Upper lobe of left lung (tissue), 6 donors: ENCODE measurements around the gene RTEL1. TPM values are rescaled to one million over a fixed set of nuclear protein-coding genes. Genes with fewer than 3 reads are reported as not detected.

Experiments
- ATAC-seq, 2 donors: fragments of 200-7000 bp; cut with Tn5 transposase; one replicate each; pipeline ENCODE4 v1.9.1; 2022; ENCODE audit warnings: mild to moderate bottlenecking in 2 of 2, moderate library complexity in 2 of 2; ENCODE audit not compliant: low FRiP score in 2 of 2
- DNase-seq, 2 donors: peaks; one replicate each; pipeline ENCODE4 v3.0.0-alpha.2; 2019 to 2020
- H3K27ac ChIP-seq, 4 donors: fragments of 200-600 bp; sonication (generic); one replicate each; pipeline ENCODE4 v1.5.1; 2016 to 2019
- H3K27me3 ChIP-seq, 4 donors: fragments of 200-600 bp; sonication (generic); one replicate each; pipeline ENCODE4 v1.5.1; 2017 to 2019
- H3K36me3 ChIP-seq, 4 donors: fragments of 200-600 bp; sonication (generic); one replicate each; pipeline ENCODE4 v1.5.1; 2016 to 2019
- H3K4me1 ChIP-seq, 4 donors: fragments of 200-600 bp; sonication (generic); one replicate each; pipeline ENCODE4 v1.5.1; 2018 to 2019
- H3K4me3 ChIP-seq, 4 donors: fragments of 200-600 bp; sonication (generic); one replicate each; pipeline ENCODE4 v1.5.1; 2017 to 2019; ENCODE audit warnings: mild to moderate bottlenecking in 2 of 4, moderate library complexity in 1 of 4
- H3K9me3 ChIP-seq, 4 donors: fragments of 200-600 bp; sonication (generic); one replicate each; pipeline ENCODE4 v1.5.1; 2018 to 2019
- EP300 ChIP-seq, 4 donors: sonication (generic); formaldehyde crosslinking; IDR thresholded peaks; one replicate each; pipeline ENCODE4 v1.5.1; 2017; ENCODE audit warnings: antibody characterized with exemption in 4 of 4, control low read depth in 2 of 4
- POLR2A ChIP-seq, 4 donors: fragments of 450-650 bp; IDR thresholded peaks; one replicate each; pipeline ENCODE4 v1.5.1; 2016 to 2017; ENCODE audit warnings: antibody characterized with exemption in 4 of 4, mild to moderate bottlenecking in 2 of 4
- POLR2AphosphoS5 ChIP-seq, 2 donors: sonication (generic); formaldehyde crosslinking; IDR thresholded peaks; one replicate each; pipeline ENCODE4 v1.5.1; 2017; ENCODE audit warnings: antibody characterized with exemption in 2 of 2
- whole genome bisulfite sequencing, 2 donors: methylation state at CpG; one replicate each; pipeline ENCODE4 v1.1.5; 2017 to 2018; 5-methylcytosine and 5-hydroxymethylcytosine counted together
- total RNA-seq, 6 donors: library from RNA; depleted of rRNA in 4 of 6; stranded (reverse); fragments of >200 nt in 4 of 6; gene quantifications; one replicate each; pipeline versions ENCODE4 v1.1.0 to v1.2.1, GENCODE V29; 2016 to 2021
- TF ChIP-seq, protein P1 (sequence below), 6 experiments: fragments of 450-650 bp in 4 of 6; fragments of 200-600 bp in 2 of 6; sonication (generic) in 2 of 6; IDR thresholded peaks; one replicate each; pipeline ENCODE4 v1.5.1; 2016 to 2019; ENCODE audit warnings: antibody characterized with exemption in 6 of 6
- donor health status: DM: no; HTN: no; CAD: no; lungs with moderate emphysema.
- donor health status: DM: no; HTN: yes; CAD: no; lungs with severe emphysema.

The RTEL1 gene
- total RNA-seq, 6 donors from 2014 or later = 8.6 to 73.3 (median 32.5) TPM

DNA sequence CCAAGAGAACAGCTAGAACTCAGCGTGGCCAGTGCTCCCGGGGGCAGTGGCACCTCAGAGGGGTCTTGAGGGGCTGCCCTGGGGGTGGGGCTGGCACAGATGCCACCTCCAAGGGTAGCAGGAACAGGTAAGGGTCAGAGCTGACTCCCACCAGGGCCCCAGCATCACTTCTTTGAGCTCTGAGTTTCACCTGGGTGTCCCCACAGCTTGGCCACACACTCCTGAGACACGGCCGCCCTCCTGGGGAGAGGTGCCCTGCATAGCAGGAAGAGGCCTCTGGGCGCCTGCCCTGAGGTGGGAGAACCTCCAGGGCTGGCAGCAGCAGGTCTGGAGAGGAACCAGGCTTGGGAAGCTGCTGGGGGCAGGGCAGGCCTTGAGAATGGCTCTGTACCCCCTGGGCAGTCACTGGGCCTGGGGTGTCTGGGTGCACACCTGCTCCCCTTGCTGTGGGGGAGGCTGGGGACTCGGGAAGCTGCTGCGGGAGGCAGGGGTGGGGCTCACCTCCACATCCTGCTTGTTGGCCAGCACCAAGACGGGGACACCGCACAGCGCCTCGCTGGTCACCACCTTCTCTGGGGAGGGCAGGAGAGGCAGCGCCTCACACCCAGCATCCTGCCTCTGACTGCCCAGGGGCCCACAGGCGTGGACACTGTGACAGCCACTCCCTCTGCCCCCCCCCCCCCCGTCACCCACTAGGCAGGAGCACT, 43.4 kb downstream of the RTEL1 start:
- no peak for ATAC-seq
- Histone ChIP-seq H3K27ac (peak overlapping the region in 1 of 4 donors; percentile 59), H3K36me3 (peaks cover 17 to 39% (median 35%) of the 10 kb centered on the region in 4 donors), H3K4me1 (peaks cover 32 to 38% (median 33%) of the 10 kb centered on the region in 4 donors), H3K27me3 (no peaks in the 10 kb centered on the region), H3K4me3 (no peak overlapping the region), H3K9me3 (no peaks in the 10 kb centered on the region)
- peak in 1 of 2 donors; percentile 58 for DNase-seq
- TF ChIP-seq, protein P1, sequence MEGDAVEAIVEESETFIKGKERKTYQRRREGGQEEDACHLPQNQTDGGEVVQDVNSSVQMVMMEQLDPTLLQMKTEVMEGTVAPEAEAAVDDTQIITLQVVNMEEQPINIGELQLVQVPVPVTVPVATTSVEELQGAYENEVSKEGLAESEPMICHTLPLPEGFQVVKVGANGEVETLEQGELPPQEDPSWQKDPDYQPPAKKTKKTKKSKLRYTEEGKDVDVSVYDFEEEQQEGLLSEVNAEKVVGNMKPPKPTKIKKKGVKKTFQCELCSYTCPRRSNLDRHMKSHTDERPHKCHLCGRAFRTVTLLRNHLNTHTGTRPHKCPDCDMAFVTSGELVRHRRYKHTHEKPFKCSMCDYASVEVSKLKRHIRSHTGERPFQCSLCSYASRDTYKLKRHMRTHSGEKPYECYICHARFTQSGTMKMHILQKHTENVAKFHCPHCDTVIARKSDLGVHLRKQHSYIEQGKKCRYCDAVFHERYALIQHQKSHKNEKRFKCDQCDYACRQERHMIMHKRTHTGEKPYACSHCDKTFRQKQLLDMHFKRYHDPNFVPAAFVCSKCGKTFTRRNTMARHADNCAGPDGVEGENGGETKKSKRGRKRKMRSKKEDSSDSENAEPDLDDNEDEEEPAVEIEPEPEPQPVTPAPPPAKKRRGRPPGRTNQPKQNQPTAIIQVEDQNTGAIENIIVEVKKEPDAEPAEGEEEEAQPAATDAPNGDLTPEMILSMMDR (IDR thresholded peaks at IDR 0.05) = no peak
- no peak for TF ChIP-seq EP300 (IDR thresholded peaks at IDR 0.05)
- TF ChIP-seq POLR2AphosphoS5 (IDR thresholded peaks at IDR 0.05) = no peak
- no peak for TF ChIP-seq POLR2A (IDR thresholded peaks at IDR 0.05)
- 77 to 88% methylated on average over 10 to 12 of the region's 14 CpGs for WGBS, 2 donors

DNA sequence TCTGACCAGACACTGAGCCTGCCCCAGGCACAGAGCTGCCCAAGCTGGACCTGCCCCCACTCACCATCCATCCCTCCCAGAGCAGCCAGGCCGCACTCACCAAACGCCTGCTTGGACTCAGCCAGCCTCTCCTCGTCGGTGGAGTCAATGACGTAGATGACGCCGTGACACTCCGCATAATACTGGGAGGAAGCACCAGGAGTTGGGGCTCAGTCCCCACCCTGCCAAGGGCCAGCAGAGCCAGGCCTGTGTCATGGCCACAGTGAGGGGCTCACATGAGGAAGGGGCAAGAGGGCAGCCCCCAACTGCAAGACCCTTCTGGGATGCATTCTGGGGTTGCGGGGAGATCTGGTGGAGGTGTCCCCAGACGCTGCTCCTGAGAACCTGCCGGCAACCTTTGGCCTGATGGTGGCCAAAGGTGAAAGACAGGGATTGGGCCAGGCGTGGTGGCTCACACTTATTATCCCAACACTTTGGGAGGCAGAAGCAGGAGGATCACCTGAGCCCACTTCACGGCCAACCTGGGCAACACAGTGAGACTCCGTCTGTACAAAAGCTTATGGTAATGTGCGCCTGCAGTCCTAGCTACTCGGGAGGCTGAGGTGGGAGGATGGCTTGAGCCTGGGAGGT, 44.0 kb downstream of the RTEL1 start:
- WGBS, 2 donors = 88 to 91% methylated on average over 15 to 16 of the region's 16 CpGs
- no peak overlapping the region for H3K4me3 ChIP-seq
- H3K36me3 ChIP-seq = peaks cover 17 to 39% (median 35%) of the 10 kb centered on the region in 4 donors
- TF ChIP-seq POLR2A (IDR thresholded peaks at IDR 0.05) = no peak
- TF ChIP-seq POLR2AphosphoS5 (IDR thresholded peaks at IDR 0.05) = no peak
- TF ChIP-seq EP300 (IDR thresholded peaks at IDR 0.05) = no peak
- TF ChIP-seq, protein P1 (IDR thresholded peaks at IDR 0.05) = no peak
- DNase-seq (peak in 1 of 2 donors; percentile 42), ATAC-seq (no peak)
- H3K4me1 ChIP-seq = peaks cover 32 to 38% (median 33%) of the 10 kb centered on the region in 4 donors
- H3K27me3 ChIP-seq = no peaks in the 10 kb centered on the region
- no peak overlapping the region for H3K27ac ChIP-seq
- no peaks in the 10 kb centered on the region for H3K9me3 ChIP-seq

DNA sequence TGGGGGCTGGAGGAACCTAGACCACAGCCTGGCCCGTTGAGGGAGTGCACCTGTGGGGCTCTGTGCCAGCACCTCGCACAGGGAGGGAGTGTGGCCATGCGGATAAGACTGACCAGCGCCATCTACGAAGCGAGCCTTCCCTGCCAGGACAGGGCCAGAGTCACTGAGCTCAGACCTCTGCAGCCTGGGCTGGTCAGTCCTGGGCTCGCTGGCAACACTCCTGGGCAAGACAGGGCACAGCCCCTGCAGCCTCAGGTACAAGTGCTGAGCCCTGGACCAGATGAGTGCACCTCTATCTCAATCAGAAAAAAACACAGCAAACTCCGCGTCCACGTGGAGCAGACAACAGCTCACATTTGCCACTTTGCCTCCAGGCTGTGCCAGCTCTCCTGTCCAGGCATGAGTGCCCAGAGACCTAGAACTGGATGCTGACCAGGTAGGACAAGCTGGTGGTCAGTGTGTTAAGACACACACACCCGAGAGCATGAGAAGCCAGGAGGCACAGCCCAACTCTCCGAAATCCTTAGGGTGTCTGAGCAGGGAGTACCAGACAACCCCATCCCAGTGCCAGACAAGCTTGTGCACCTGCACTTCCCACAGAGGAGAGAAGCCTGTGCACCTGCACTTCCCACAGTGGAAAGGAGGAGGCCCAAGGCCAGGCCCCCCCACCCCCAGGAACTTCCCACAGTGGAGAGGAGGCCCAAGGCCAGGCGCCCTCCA, 44.8 kb downstream of the RTEL1 start:
- TF ChIP-seq POLR2AphosphoS5 (IDR thresholded peaks at IDR 0.05) = no peak
- TF ChIP-seq POLR2A (IDR thresholded peaks at IDR 0.05) = no peak
- TF ChIP-seq, protein P1 (IDR thresholded peaks at IDR 0.05) = no peak
- TF ChIP-seq EP300 (IDR thresholded peaks at IDR 0.05) = no peak
- ATAC-seq = no peak
- H3K4me3 ChIP-seq = no peak overlapping the region
- no peak overlapping the region for H3K27ac ChIP-seq
- no peaks in the 10 kb centered on the region for H3K27me3 ChIP-seq
- peak in 1 of 2 donors; percentile 45 for DNase-seq
- H3K9me3 ChIP-seq = no peaks in the 10 kb centered on the region
- H3K36me3 ChIP-seq = peaks cover 17 to 39% (median 35%) of the 10 kb centered on the region in 4 donors
- 75 to 84% methylated on average over 9 to 13 of the region's 13 CpGs for WGBS, 2 donors
- H3K4me1 ChIP-seq = peaks cover 24 to 33% (median 27%) of the 10 kb centered on the region in 4 donors

DNA sequence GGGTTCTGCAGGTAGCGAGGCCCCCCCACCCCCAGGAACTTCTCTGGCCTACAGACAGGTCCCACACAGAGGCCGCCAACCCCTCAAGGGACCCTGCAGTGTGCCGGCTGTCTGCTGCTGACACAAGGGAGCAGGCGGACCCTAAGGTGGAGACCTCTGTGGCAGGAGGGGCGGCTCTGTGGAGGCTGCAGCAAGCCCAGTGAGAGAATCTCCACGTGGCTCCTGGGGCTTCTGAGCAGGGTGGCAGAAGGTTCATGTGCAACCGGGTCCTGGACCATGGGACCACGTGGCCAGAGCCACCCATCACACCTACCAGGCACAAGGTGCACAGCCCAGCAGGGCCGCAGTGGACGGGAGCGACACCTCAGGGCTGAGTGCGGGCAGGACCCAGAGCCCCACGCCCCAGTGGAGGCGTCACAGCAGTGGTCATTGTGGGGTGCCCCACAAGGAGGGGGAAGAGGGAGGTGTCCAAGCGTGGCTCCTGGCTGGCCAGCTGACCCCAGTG, 45.4 kb downstream of the RTEL1 start:
- Histone ChIP-seq H3K4me3 (no peak overlapping the region), H3K36me3 (peaks cover 17 to 36% (median 34%) of the 10 kb centered on the region in 4 donors), H3K9me3 (no peaks in the 10 kb centered on the region), H3K4me1 (peaks cover 23 to 31% (median 26%) of the 10 kb centered on the region in 4 donors), H3K27ac (no peak overlapping the region), H3K27me3 (no peaks in the 10 kb centered on the region)
- TF ChIP-seq, protein P1 (IDR thresholded peaks at IDR 0.05) = no peak
- no peak for TF ChIP-seq EP300 (IDR thresholded peaks at IDR 0.05)
- TF ChIP-seq POLR2AphosphoS5 (IDR thresholded peaks at IDR 0.05) = no peak
- TF ChIP-seq POLR2A (IDR thresholded peaks at IDR 0.05) = no peak
- ATAC-seq (no peak), DNase-seq (peak in 1 of 2 donors; percentile 71)
- WGBS, 2 donors = 94 to 100% methylated on average over 1 to 14 of the region's 15 CpGs
